ENCODE results near the gene MARK4.
"Not testable (repeated sequence)": the region's sequence is repeated elsewhere in the genome, so short reads cannot be mapped to it uniquely, and the experiment has no call there.

Gene MARK4

GRCh38 chr19:45243144-45243732, 7.8 kb upstream of the MARK4 start:
- no peak for DNase-seq (ENCODE audit: low read depth)

DNA sequence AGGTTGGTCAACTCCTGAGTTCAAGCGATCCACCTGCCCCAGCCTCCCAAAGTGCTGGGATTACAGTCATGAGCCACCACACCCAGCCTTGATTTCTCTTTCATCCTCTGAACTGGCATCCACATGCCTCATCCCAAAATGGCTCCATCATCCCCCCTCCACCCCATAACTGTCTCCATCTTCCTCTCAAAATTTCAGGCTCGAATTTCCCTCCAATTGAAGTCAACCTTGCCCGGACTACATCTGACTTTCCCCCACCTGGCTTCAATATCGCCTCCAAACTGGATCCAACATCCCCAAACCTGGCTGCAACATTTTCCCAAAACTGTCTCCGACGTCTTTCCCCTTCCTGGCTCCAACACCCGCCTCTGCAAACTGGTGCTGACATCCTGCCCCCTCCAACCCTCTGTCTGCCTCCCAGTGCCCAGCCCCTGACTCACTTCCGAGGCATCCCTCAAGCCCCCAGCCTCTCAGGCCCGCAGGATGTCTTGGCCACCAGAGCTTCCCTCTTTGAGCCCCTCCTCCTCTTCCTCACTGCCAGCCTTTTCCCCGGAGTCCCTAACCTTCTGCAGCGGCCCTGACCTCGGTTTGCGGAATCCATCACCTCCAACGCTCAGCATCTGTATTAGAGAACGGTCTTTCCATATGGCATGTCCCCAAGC, 6.8 kb upstream of the MARK4 start:
- no peak for DNase-seq (ENCODE audit: low read depth)

- no peak for DNase-seq (ENCODE audit: low read depth)
Measured at GRCh38 chr19:45245334-45245787, 5.7 kb upstream of the MARK4 start, which contains the start of gene EXOC3L2. Gene EXOC3L2, minus strand, starts transcription at chr19:45245407. Its CDS starts 6,362 bp downstream, at chr19:45239045.

GRCh38 chr19:45245826-45246225, 5.2 kb upstream of the MARK4 start:
- no peak for DNase-seq (ENCODE audit: low read depth)

DNA sequence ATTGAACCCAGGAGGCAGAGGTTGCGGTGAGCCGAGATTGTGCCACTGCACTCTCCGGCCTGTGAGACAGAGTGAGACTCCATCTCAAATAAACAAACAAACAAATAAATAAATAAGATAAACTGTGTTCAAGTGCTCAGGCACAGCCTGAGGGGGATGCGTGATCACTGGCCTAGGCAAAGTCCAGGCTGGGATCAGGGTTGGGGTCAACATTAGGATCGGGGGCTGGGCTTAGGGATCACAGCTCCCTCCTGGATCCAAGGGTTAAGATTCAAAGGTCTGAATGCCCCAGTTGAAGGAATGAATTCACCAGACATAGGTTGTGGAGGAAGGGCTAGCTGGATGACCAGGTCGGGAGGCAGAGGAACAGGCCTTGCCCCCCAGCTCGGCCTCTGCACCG, 3.9 kb upstream of the MARK4 start:
- no peak for DNase-seq (ENCODE audit: low read depth)

DNA sequence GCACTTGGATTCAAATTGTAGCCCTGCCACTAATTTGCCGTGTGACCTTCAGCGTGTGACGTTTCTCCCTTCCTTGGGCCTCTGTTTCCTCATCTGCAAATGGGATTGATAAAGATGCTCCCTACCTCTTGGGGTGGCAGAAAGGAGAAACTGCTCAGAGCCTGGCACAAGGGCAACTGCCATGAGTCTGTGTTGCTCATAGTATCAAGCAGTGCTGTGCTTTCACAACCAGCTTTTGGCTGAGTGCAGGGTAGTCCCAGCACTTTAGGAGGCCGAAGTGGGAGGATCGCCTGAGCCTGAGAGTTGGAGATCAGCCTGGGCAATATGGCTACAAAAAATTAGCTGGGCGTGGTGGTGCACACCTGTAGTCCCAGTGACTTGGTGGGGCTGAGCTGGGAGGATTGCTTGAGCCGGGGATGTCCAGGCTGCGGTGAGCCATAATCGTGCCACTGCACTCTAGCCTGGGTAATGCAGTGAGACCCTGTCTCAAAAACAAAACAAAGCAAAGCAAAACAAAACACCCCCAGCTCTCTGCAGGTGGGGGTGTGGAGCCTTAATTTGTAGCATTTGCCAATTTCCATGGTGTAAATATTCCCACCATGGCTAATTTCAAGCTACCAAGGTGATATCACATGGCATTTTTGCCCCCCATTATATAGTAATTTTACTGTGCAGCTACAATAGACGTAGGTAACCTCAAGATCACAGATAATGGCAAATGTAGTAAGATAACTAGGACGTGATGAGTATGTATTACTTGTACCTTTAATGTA, 1.6 kb upstream of the MARK4 start:
- no peak for DNase-seq (ENCODE audit: low read depth)

DNA sequence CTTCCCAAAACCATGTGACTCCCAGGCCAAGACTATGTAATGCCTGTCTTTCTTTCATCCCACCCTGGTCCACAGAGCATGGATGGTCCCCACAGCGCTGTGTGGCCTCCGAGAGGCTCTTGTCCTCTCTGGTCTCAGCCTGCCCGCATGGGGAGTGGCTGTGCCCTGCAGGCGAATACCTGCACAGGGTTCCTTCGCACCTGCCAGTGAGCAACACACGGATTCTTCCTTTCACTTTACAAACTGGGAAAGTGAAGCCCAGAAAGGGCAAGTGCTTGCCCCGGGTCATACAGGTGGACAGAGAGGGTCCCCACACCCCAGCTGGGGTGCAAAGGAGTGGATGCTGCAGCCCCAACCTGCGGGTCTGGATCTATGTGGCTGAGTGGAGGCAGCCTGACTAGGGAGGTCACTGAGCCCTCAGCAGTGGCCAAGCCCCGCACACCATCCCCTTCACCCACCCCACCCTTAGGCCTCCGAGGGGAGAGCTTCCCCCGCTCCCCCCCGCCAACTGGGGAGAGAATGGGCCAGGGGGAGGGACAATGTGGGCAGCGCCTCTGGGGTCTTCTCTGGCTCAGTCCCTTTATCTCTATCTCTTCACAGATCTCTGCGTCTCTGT, 747 bp upstream of the MARK4 start:
- no peak for DNase-seq (ENCODE audit: low read depth)

DNA sequence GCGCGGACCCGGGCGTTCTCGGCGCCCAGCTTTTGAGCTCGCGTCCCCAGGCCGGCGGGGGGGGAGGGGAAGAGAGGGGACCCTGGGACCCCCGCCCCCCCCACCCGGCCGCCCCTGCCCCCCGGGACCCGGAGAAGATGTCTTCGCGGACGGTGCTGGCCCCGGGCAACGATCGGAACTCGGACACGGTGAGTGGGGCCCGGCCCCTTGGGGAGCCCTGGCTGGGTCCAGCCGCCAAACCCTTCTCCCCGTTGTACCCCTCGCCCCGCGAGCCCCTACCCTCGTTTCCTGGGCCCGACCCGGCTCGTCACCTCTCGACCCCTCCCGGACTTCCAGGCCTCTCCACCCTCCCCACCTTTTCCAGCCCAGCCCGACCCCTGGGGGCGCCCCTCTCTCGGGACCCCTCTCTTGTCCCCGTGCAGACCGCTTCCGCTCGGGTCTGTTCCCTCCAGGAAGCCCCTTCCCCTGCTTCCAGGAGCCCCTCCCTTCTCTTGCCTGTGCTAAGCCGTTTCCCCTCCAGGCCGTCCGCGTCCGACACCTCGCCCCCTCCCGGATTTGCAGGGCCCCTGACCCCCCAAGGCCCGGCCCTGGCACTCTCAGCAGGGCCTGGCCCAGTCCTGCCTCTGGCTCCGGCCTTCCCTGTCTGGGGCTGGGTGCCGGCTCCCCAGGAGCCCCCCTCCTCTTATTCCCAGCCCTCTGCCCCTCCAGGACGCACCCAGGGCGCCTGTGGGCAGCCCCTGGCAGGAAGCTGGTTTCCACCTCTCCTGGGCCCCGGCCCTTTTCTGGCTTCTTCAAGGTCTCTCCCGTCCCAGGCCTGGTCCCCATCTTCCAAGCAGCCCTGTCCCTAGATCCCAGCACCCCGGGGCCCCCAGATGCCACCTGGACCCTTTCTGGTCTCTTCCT, 632 bp downstream of the MARK4 start:
- DNase-seq (ENCODE audit: low read depth) = no peak

DNA sequence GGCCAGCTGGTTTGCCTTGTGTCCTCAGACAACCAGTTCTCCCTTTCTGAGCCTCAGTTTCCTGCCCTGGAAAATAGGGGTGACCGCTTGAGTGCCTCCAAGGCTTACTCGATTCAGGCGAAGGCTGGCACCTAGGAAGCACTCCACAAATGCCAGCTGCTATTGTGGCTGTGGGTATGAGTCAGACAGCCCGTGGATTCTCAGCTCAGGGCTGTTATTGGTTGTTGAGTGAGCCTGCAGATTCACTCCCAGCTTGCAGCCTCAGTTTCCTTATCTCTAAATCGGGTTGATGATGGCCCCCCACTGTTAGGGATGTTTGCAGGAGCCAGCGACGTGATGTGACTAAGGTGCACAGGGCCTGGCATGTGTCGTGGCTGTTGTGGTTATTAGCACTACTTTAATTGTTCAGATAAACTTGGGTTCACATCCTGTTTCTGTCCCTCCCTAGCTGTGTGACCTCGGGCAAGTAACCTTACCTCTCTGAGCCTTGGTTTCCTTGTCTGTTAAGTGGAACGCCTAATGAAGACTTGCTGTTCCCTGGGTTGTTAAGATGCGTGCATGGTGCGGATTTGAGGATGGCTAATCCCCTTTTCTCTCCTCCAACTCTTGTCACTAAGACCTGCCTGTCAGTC, 2.4 kb downstream of the MARK4 start:
- no peak for DNase-seq (ENCODE audit: low read depth)

DNA sequence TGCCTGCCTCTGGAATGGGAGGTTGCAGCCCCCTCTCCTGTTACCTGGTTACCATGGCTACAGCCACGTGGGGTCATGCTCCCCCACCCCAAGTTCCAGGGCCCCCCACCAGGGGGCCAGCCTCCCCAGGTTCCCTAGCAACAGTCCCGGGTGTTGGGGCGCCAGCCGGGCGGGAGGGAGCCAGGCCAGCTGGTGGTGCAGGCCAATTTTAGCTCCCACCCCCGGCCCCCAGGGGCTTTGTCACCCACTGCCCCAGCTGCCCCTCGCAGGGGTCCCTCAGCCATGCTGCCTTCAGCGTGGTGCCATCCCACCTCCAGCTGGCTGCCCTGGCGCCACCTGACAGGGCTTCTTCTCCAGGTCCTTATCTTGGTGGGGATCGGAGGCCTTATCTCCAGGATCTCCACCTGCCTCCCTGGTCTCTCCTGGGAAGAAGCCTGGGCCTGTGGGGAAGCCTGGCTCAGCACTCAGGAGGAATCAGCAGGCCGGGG, 3.0 kb downstream of the MARK4 start:
- DNase-seq (ENCODE audit: low read depth) = no peak

GRCh38 chr19:45255611-45256157, 4.6 kb downstream of the MARK4 start:
- no peak for DNase-seq (ENCODE audit: low read depth)

GRCh38 chr19:45256836-45257235, 5.8 kb downstream of the MARK4 start:
- DNase-seq (ENCODE audit: low read depth) = no peak

GRCh38 chr19:45258862-45259261, 7.8 kb downstream of the MARK4 start:
- no peak for DNase-seq (ENCODE audit: low read depth)

- no peak for DNase-seq (ENCODE audit: low read depth)
Measured at GRCh38 chr19:45262570-45262969, 11.5 kb downstream of the MARK4 start.

- no peak for DNase-seq (ENCODE audit: low read depth)
Measured at GRCh38 chr19:45263013-45263412, 11.9 kb downstream of the MARK4 start.

DNA sequence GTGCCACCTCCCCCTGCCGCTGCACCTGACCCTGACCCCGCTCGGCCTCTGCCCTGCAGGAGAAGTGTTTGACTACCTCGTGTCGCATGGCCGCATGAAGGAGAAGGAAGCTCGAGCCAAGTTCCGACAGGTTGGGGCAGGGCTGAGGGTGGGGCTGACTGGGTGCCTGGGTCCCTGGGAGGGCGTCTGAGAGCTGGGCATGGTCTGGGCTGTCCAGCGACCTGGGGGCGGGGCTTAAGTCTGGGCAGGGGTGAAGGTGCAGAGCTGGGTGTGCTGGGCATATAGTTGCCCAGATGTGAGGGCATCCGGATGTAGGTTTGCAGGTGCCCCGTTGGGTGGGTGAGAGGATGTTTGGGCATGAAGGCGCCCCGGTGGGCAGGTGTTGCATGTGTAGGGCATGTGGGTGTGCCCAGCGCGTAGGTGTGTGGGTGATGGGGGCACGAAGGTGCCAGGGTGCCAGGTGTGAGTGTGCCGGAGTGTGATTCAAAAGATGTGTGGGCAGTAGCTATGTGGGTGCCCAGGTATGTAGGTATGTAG, 13.8 kb downstream of the MARK4 start:
- no peak for DNase-seq (ENCODE audit: low read depth)

GRCh38 chr19:45265375-45265774, 14.3 kb downstream of the MARK4 start:
- DNase-seq (ENCODE audit: low read depth) = no peak

GRCh38 chr19:45267296-45267695, 16.2 kb downstream of the MARK4 start:
- DNase-seq (ENCODE audit: low read depth) = no peak

DNA sequence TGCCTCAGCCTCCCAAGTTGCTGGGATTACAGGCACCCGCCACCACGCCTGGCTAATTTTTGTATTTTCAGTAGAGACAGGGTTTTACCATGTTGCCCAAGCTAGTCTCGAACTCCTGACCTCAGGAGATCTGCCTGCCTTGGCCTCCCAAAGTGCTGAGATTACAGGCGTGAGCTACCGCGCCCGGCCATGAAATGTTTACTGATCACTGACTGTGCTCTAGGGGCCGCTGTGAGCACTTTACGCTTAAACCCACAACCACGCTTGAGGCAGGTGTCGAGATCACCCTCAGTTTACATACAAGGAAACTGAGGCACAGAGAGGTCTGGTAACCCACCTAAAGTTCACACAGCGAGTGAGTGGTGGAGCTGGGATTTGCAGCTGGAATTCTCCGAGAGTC, 18.9 kb downstream of the MARK4 start:
- DNase-seq (ENCODE audit: low read depth) = not testable (repeated sequence)

DNA sequence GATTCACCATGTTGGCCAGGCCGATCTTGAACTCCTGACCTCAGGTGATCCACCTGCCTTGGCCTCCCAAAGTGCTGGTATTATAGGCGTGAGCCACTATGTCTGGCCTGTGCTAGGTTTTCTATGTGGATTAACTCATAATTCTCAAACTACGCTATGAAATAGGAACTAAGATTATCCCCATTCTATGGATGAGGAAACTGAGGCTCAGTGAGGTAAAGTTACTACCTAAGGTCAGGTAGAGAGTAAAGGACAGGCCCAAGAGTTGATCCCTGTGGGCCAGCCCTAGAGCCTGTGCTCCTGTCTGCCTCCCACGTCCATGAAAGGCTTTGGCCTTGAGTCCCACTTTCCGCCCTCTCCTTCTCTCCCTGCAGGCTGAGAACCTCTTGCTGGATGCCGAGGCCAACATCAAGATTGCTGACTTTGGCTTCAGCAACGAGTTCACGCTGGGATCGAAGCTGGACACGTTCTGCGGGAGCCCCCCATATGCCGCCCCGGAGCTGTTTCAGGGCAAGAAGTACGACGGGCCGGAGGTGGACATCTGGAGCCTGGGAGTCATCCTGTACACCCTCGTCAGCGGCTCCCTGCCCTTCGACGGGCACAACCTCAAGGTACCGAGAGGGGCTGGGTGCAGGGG, 20.1 kb downstream of the MARK4 start:
- DNase-seq (ENCODE audit: low read depth) = no peak
